HepG2 (cell line): ENCODE results near the gene C1orf115. TPM values are rescaled to one million over a fixed set of nuclear protein-coding genes. Genes with fewer than 3 reads are reported as not detected.

Experiments
- FOXM1 ChIP-seq: sonication (generic); formaldehyde crosslinking; IDR thresholded peaks from 2 replicates; pipeline ENCODE4 v1.5.0; 2020; ENCODE audit warnings: missing genetic modification reagents
- HNF4A ChIP-seq: sonication (generic); formaldehyde crosslinking; IDR thresholded peaks from 2 replicates; pipeline ENCODE4 v1.4.0; 2020; ENCODE audit warnings: missing genetic modification reagents
- KAT2B ChIP-seq: fragments of 150-350 bp; IDR thresholded peaks from 2 replicates; pipeline ENCODE4 v1.6.1; 2014; ENCODE audit warnings: low read depth, low read length, borderline replicate concordance
- KLF12 ChIP-seq: sonication (generic); formaldehyde crosslinking; IDR thresholded peaks from 2 replicates; pipeline ENCODE4 v1.4.0; 2020; ENCODE audit warnings: missing genetic modification reagents, borderline replicate concordance
- NRL ChIP-seq: sonication (generic); formaldehyde crosslinking; IDR thresholded peaks from 2 replicates; pipeline ENCODE4 v1.5.0; 2020; ENCODE audit warnings: missing genetic modification reagents, mild to moderate bottlenecking, moderate library complexity, borderline replicate concordance
- PITX1 ChIP-seq: sonication (generic); formaldehyde crosslinking; IDR thresholded peaks from 2 replicates; pipeline ENCODE4 v1.5.1; 2020; ENCODE audit warnings: mild to moderate bottlenecking, missing genetic modification reagents
- SP5 ChIP-seq: IDR thresholded peaks from 2 replicates; pipeline ENCODE4 v1.6.1; 2016; ENCODE audit warnings: low read depth, borderline replicate concordance
- ZNF326 ChIP-seq: sonication (generic); formaldehyde crosslinking; IDR thresholded peaks from 2 replicates; pipeline ENCODE4 v1.4.0; 2020; ENCODE audit warnings: missing genetic modification reagents, borderline replicate concordance
- ZNF431 ChIP-seq: sonication (generic); formaldehyde crosslinking; IDR thresholded peaks from 2 replicates; pipeline ENCODE4 v1.9.0; 2022; ENCODE audit warnings: missing genetic modification reagents, low read depth, mild to moderate bottlenecking, borderline replicate concordance
- ZNF468 ChIP-seq: sonication (generic); formaldehyde crosslinking; IDR thresholded peaks from 2 replicates; pipeline ENCODE4 v1.8.0; 2022; ENCODE audit warnings: mild to moderate bottlenecking, moderate library complexity, missing genetic modification reagents
- ZNF616 ChIP-seq: sonication (generic); formaldehyde crosslinking; IDR thresholded peaks from 2 replicates; pipeline ENCODE4 v1.5.0; 2020; ENCODE audit warnings: low read depth, mild to moderate bottlenecking, missing genetic modification reagents
- ZNF670 ChIP-seq: sonication (generic); formaldehyde crosslinking; IDR thresholded peaks from 2 replicates; pipeline ENCODE4 v1.8.0; 2022; ENCODE audit warnings: mild to moderate bottlenecking, missing genetic modification reagents, borderline replicate concordance
- ZSCAN25 ChIP-seq: sonication (generic); formaldehyde crosslinking; IDR thresholded peaks from 2 replicates; pipeline ENCODE4 v1.8.0; 2022; ENCODE audit warnings: mild to moderate bottlenecking, missing genetic modification reagents
- polyA plus RNA-seq, 8 experiments: library from polyadenylated mRNA; depleted of rRNA in 3 of 8; stranded (reverse) in 7 of 8; unstranded in 1 of 8; fragments of >200 nt; fragmentation: Illumina TruSeq in 4 of 8; extraction: Trizol in 4 of 8; gene quantifications; 2 replicates each; pipeline versions ENCODE4 v1.2.1 to v1.2.3, GENCODE V29; 2011 to 2016; ENCODE audit warnings: low read depth in 4 of 8, missing spikeins in 1 of 8, mixed read lengths in 1 of 8; ENCODE audit not compliant: insufficient read depth in 1 of 8
- total RNA-seq, 5 experiments: library from RNA; depleted of rRNA; stranded (reverse); fragments of >200 nt; fragmentation: Illumina TruSeq; extraction: Trizol; gene quantifications; 2 replicates each; pipeline ENCODE4 v1.2.3, GENCODE V29; 2016; ENCODE audit warnings: low read depth in 1 of 5
- TF ChIP-seq, protein P1 (sequence below): sonication (generic); formaldehyde crosslinking; IDR thresholded peaks from 2 replicates; pipeline ENCODE4 v1.8.0; 2023; ENCODE audit warnings: mild to moderate bottlenecking, missing genetic modification reagents
- TF ChIP-seq, protein P2 (sequence below): sonication (generic); formaldehyde crosslinking; IDR thresholded peaks from 2 replicates; pipeline ENCODE4 v1.9.0; 2022; ENCODE audit warnings: low read depth, missing genetic modification reagents
- TF ChIP-seq, protein P3 (sequence below): fragments of 450-650 bp; IDR thresholded peaks from 2 replicates; pipeline ENCODE4 v1.6.1; 2017; ENCODE audit warnings: mild to moderate bottlenecking
- TF ChIP-seq, protein P4 (sequence below): sonication (generic); formaldehyde crosslinking; IDR thresholded peaks from 2 replicates; pipeline ENCODE4 v1.5.0; 2020; ENCODE audit warnings: mild to moderate bottlenecking, missing genetic modification reagents, borderline replicate concordance
- TF ChIP-seq, protein P5 (sequence below): IDR thresholded peaks from 2 replicates; pipeline ENCODE4 v1.6.1; 2016; ENCODE audit warnings: missing compliant biosample characterization, missing genetic modification reagents, borderline replicate concordance

C1orf115 gene
- total and polyA plus RNA-seq, 2 of the 13 experiments (the other 11 are each of a cell fraction or from before 2014, with no cell fraction given) = 25.2 to 85.9 TPM

DNA sequence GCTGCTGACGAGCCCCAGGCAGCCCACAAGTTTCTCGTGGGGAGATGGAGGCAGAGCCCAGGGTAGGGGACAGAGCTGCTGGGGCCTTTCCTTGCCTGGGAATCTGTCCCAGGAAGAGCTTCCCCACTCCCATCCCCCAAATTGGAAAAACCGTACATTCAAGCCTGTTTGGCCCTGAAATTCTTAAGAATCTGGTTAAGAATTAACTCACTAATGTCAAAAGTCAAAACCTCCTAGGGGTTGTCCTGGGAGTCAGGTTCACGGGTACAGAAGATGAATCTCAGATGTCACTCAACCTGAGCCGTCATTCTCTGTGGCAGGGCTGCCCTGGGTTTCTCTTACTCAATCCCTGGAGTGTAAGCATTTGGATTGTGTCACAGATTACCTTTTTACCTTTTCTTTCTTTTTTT, 8.4 kb downstream of the C1orf115 start (continued):
- TF ChIP-seq, protein P1, sequence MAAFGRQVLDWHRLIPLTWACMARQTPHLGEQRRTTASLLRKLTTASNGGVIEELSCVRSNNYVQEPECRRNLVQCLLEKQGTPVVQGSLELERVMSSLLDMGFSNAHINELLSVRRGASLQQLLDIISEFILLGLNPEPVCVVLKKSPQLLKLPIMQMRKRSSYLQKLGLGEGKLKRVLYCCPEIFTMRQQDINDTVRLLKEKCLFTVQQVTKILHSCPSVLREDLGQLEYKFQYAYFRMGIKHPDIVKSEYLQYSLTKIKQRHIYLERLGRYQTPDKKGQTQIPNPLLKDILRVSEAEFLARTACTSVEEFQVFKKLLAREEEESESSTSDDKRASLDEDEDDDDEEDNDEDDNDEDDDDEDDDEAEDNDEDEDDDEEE = no peak
- TF ChIP-seq FOXM1 (no peak), ZSCAN25 (CRISPR knock-in tag) (no peak), ZNF670 (CRISPR knock-in tag) (no peak), ZNF616 (CRISPR knock-in tag) (no peak), ZNF431 (CRISPR knock-in tag) (no peak), NRL (CRISPR knock-in tag) (no peak), KLF12 (CRISPR knock-in tag) (no peak), KAT2B (no peak), PITX1 (no peak), ZNF326 (CRISPR knock-in tag) (no peak), SP5 (0 out of 2 replicates have a peak, but pooled peaks have one; percentile 31), ZNF468 (CRISPR knock-in tag) (no peak), HNF4A (CRISPR knock-in tag) (peak; percentile 66; the same call in 1 of the 2 replicates)
- TF ChIP-seq, protein P2, sequence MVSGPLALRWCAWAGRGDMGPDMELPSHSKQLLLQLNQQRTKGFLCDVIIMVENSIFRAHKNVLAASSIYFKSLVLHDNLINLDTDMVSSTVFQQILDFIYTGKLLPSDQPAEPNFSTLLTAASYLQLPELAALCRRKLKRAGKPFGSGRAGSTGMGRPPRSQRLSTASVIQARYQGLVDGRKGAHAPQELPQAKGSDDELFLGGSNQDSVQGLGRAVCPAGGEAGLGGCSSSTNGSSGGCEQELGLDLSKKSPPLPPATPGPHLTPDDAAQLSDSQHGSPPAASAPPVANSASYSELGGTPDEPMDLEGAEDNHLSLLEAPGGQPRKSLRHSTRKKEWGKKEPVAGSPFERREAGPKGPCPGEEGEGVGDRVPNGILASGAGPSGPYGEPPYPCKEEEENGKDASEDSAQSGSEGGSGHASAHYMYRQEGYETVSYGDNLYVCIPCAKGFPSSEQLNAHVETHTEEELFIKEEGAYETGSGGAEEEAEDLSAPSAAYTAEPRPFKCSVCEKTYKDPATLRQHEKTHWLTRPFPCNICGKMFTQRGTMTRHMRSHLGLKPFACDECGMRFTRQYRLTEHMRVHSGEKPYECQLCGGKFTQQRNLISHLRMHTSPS (CRISPR knock-in tag) = no peak
- TF ChIP-seq, protein P3, sequence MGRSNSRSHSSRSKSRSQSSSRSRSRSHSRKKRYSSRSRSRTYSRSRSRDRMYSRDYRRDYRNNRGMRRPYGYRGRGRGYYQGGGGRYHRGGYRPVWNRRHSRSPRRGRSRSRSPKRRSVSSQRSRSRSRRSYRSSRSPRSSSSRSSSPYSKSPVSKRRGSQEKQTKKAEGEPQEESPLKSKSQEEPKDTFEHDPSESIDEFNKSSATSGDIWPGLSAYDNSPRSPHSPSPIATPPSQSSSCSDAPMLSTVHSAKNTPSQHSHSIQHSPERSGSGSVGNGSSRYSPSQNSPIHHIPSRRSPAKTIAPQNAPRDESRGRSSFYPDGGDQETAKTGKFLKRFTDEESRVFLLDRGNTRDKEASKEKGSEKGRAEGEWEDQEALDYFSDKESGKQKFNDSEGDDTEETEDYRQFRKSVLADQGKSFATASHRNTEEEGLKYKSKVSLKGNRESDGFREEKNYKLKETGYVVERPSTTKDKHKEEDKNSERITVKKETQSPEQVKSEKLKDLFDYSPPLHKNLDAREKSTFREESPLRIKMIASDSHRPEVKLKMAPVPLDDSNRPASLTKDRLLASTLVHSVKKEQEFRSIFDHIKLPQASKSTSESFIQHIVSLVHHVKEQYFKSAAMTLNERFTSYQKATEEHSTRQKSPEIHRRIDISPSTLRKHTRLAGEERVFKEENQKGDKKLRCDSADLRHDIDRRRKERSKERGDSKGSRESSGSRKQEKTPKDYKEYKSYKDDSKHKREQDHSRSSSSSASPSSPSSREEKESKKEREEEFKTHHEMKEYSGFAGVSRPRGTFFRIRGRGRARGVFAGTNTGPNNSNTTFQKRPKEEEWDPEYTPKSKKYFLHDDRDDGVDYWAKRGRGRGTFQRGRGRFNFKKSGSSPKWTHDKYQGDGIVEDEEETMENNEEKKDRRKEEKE = no peak
- TF ChIP-seq, protein P4, sequence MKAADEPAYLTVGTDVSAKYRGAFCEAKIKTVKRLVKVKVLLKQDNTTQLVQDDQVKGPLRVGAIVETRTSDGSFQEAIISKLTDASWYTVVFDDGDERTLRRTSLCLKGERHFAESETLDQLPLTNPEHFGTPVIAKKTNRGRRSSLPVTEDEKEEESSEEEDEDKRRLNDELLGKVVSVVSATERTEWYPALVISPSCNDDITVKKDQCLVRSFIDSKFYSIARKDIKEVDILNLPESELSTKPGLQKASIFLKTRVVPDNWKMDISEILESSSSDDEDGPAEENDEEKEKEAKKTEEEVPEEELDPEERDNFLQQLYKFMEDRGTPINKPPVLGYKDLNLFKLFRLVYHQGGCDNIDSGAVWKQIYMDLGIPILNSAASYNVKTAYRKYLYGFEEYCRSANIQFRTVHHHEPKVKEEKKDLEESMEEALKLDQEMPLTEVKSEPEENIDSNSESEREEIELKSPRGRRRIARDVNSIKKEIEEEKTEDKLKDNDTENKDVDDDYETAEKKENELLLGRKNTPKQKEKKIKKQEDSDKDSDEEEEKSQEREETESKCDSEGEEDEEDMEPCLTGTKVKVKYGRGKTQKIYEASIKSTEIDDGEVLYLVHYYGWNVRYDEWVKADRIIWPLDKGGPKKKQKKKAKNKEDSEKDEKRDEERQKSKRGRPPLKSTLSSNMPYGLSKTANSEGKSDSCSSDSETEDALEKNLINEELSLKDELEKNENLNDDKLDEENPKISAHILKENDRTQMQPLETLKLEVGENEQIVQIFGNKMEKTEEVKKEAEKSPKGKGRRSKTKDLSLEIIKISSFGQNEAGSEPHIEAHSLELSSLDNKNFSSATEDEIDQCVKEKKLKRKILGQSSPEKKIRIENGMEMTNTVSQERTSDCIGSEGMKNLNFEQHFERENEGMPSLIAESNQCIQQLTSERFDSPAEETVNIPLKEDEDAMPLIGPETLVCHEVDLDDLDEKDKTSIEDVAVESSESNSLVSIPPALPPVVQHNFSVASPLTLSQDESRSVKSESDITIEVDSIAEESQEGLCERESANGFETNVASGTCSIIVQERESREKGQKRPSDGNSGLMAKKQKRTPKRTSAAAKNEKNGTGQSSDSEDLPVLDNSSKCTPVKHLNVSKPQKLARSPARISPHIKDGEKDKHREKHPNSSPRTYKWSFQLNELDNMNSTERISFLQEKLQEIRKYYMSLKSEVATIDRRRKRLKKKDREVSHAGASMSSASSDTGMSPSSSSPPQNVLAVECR (CRISPR knock-in tag) = no peak
- TF ChIP-seq, protein P5, sequence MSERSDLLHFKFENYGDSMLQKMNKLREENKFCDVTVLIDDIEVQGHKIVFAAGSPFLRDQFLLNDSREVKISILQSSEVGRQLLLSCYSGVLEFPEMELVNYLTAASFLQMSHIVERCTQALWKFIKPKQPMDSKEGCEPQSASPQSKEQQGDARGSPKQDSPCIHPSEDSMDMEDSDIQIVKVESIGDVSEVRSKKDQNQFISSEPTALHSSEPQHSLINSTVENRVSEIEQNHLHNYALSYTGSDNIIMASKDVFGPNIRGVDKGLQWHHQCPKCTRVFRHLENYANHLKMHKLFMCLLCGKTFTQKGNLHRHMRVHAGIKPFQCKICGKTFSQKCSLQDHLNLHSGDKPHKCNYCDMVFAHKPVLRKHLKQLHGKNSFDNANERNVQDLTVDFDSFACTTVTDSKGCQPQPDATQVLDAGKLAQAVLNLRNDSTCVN (CRISPR knock-in tag) = no peak
